ENCODE data around the gene FBRSL1. TPM values are rescaled to one million over a fixed set of nuclear protein-coding genes. Genes with fewer than 3 reads are reported as not detected.

The FBRSL1 gene
- total RNA-seq, 4 donors from 2014 or later = 5.9 to 34.3 (median 23.4) TPM

GRCh38 chr12:132525011-132525832, 35.3 kb downstream of the FBRSL1 start:
- peaks cover 0 to 36% (median 7%) of the 10 kb centered on the region in 3 donors for H3K36me3 ChIP-seq
- peaks cover 17 to 55% (median 21%) of the 10 kb centered on the region in 3 donors for H3K4me1 ChIP-seq
- H3K27ac ChIP-seq = no peak overlapping the region
- TF ChIP-seq CTCF (IDR thresholded peaks at IDR 0.05) = no peak
- no peak for TF ChIP-seq POLR2A (IDR thresholded peaks at IDR 0.05)
- DNase-seq = no peak
- H3K4me3 ChIP-seq = no peak overlapping the region
- H3K9me3 ChIP-seq = no peaks in the 10 kb centered on the region
- intact Hi-C loops (cut with DNase I) = loop anchor here (5.0 kb wide), 1 partner anchor 108 kb away; no protein-coding TSS in a partner anchor
- 27 to 100% methylated on average over 1 to 4 of the region's 43 CpGs for WGBS, 2 donors
- peaks cover 0 to 14% (median 0%) of the 10 kb centered on the region in 4 donors for H3K27me3 ChIP-seq

GRCh38 chr12:132525833-132526455, 36.0 kb downstream of the FBRSL1 start:
- H3K27me3 ChIP-seq = peaks cover 0 to 14% (median 0%) of the 10 kb centered on the region in 4 donors
- H3K4me3 ChIP-seq = no peak overlapping the region
- intact Hi-C loops (cut with DNase I) = loop anchor here (5.0 kb wide), 1 partner anchor 109 kb away; no protein-coding TSS in a partner anchor
- WGBS, 2 donors = 47 to 53% methylated on average over 2 to 3 of the region's 28 CpGs
- H3K27ac ChIP-seq = no peak overlapping the region
- H3K36me3 ChIP-seq = peaks cover 0 to 36% (median 7%) of the 10 kb centered on the region in 3 donors
- TF ChIP-seq POLR2A (IDR thresholded peaks at IDR 0.05) (no peak), CTCF (IDR thresholded peaks at IDR 0.05) (no peak)
- no peaks in the 10 kb centered on the region for H3K9me3 ChIP-seq
- no peak for DNase-seq
- H3K4me1 ChIP-seq = peaks cover 17 to 48% (median 21%) of the 10 kb centered on the region in 3 donors

GRCh38 chr12:132527186-132527882, 37.4 kb downstream of the FBRSL1 start:
- DNase-seq = no peak
- Histone ChIP-seq H3K9me3 (no peaks in the 10 kb centered on the region), H3K27ac (no peak overlapping the region), H3K4me3 (no peak overlapping the region), H3K36me3 (peaks cover 0 to 42% (median 7%) of the 10 kb centered on the region in 3 donors), H3K4me1 (peaks cover 17 to 34% (median 21%) of the 10 kb centered on the region in 3 donors), H3K27me3 (peaks cover 0 to 14% (median 0%) of the 10 kb centered on the region in 4 donors)
- WGBS, 2 donors = 80 to 93% methylated on average over 3 of the region's 25 CpGs
- intact Hi-C loops (cut with DNase I) = loop anchor here (5.0 kb wide), 1 partner anchor 110 kb away; no protein-coding TSS in a partner anchor
- TF ChIP-seq POLR2A (IDR thresholded peaks at IDR 0.05) = no peak
- TF ChIP-seq CTCF (IDR thresholded peaks at IDR 0.05) = no peak

GRCh38 chr12:132527883-132528264, 37.9 kb downstream of the FBRSL1 start:
- 81 to 93% methylated on average over 8 of the region's 11 CpGs for WGBS, 2 donors
- H3K4me1 ChIP-seq = peaks cover 17 to 29% (median 21%) of the 10 kb centered on the region in 3 donors
- intact Hi-C loops (cut with DNase I) = loop anchor here (5.0 kb wide), 1 partner anchor 111 kb away; no protein-coding TSS in a partner anchor
- peaks cover 0 to 39% (median 7%) of the 10 kb centered on the region in 3 donors for H3K36me3 ChIP-seq
- no peak for DNase-seq
- H3K27ac ChIP-seq = no peak overlapping the region
- peaks cover 0 to 14% (median 0%) of the 10 kb centered on the region in 4 donors for H3K27me3 ChIP-seq
- H3K4me3 ChIP-seq = no peak overlapping the region
- no peaks in the 10 kb centered on the region for H3K9me3 ChIP-seq
- TF ChIP-seq POLR2A (IDR thresholded peaks at IDR 0.05) = no peak
- no peak for TF ChIP-seq CTCF (IDR thresholded peaks at IDR 0.05)
